Neural progenitor cell (in vitro differentiated cells): ENCODE results near the gene FBXW8.

Experiments used
- EZH2 ChIP-seq: fragments of 200-600 bp; sonication (generic); IDR thresholded peaks from 2 replicates; pipeline ENCODE4 v1.6.1; 2017; ENCODE audit warnings: antibody characterized with exemption, mild to moderate bottlenecking, moderate library complexity
- TF ChIP-seq, protein P1 (sequence below): fragments of 200-600 bp; sonication (generic); IDR thresholded peaks from 2 replicates; pipeline ENCODE4 v1.5.1; 2017; ENCODE audit warnings: antibody characterized with exemption, mild to moderate bottlenecking

DNA sequence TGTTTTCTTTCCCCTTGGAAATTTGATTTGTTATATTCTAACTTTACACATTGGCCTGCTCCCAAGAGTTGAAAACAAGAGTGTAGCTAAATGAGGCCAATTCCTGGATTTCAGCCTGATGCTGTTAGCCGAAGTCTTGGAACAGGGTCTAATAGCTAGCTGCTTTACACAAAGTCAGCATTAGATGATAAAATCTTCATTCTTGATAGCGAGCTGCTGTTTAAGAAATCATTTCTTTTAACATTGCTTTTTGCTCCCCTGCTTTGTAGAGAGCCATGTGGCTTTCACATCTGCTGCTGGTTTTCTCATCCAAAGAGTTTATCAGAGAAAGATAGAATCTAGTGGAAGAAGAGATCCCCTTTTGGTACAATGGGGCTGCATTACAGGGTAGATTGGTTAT is 22.3 kb downstream of the FBXW8 start:
- TF ChIP-seq, protein P1, sequence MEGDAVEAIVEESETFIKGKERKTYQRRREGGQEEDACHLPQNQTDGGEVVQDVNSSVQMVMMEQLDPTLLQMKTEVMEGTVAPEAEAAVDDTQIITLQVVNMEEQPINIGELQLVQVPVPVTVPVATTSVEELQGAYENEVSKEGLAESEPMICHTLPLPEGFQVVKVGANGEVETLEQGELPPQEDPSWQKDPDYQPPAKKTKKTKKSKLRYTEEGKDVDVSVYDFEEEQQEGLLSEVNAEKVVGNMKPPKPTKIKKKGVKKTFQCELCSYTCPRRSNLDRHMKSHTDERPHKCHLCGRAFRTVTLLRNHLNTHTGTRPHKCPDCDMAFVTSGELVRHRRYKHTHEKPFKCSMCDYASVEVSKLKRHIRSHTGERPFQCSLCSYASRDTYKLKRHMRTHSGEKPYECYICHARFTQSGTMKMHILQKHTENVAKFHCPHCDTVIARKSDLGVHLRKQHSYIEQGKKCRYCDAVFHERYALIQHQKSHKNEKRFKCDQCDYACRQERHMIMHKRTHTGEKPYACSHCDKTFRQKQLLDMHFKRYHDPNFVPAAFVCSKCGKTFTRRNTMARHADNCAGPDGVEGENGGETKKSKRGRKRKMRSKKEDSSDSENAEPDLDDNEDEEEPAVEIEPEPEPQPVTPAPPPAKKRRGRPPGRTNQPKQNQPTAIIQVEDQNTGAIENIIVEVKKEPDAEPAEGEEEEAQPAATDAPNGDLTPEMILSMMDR: no peak
- no peak for TF ChIP-seq EZH2
